ENCODE data around the gene INAFM1.
A peak's percentile ranks its signal among the peaks of the same experiment; 100 is the strongest.

GRCh38 chr19:47284324-47284899, 9.7 kb downstream of the INAFM1 start:
- no peak for TF ChIP-seq ZBTB8A (tag by site-specific recombination; IDR thresholded peaks at IDR 0.05)
- no peak for TF ChIP-seq ZNF274 (IDR thresholded peaks at IDR 0.05; ENCODE audit: low read length)
- no peak for TF ChIP-seq ZNF274 (tag by site-specific recombination; IDR thresholded peaks at IDR 0.05; ENCODE audit: borderline replicate concordance)
- TF ChIP-seq CTCF (tag by site-specific recombination; IDR thresholded peaks at IDR 0.05): peak; percentile 66
- no peak for TF ChIP-seq REST (tag by site-specific recombination; IDR thresholded peaks at IDR 0.05)
- TF ChIP-seq ZNF23 (tag by site-specific recombination; IDR thresholded peaks at IDR 0.05; ENCODE audit: borderline replicate concordance): no peak
- no peak for TF ChIP-seq ZNF10 (tag by site-specific recombination; IDR thresholded peaks at IDR 0.05)
- no peak for TF ChIP-seq ZBTB11 (tag by site-specific recombination; conservative IDR thresholded peaks at IDR 0.05; ENCODE audit: low read depth)
- TF ChIP-seq ZNF394 (tag by site-specific recombination; IDR thresholded peaks at IDR 0.05; ENCODE audit: borderline replicate concordance): no peak
- TF ChIP-seq ZNF664 (tag by site-specific recombination; IDR thresholded peaks at IDR 0.05): no peak
- TF ChIP-seq ZNF114 (tag by site-specific recombination; IDR thresholded peaks at IDR 0.05): no peak
- TF ChIP-seq ZNF626 (tag by site-specific recombination; IDR thresholded peaks at IDR 0.05): no peak
